ENCODE results near the gene ETHE1.

DNA sequence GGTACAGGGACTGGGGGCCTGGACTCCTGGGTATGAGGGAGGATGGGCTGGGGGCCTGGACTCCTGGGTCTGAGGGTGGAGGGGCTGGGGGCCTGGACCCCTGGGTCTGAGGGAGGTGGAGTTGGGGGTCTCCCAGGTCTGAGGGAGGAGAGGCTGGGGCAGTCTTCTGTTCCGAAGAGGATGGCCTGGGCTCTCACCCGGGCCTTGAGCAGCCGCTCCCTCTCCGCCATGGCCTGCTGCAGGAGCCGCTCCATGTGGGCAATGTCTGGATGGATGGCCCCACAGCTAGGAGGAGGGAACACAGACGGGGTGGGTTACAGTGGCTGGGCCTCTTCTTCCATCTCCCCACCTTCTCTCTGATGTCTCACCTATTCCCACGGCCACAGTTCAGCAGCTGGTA, 40.6 kb downstream of the ETHE1 start:
- TF ChIP-seq CTCF (IDR thresholded peaks at IDR 0.05) (no peak), ZFX (IDR thresholded peaks at IDR 0.05; ENCODE audit: borderline replicate concordance) (no peak)

All from 22Rv1 (cell line).